GM21367 (cell line): ENCODE data around the gene SDK1.

Experiments
- ATAC-seq: cut with Tn5 transposase; IDR thresholded peaks from one replicate; pipeline ENCODE4 v1.9.1; 2021; ENCODE audit not compliant: unreplicated experiment

Gene SDK1

GRCh38 chr7:3327655-3328054 is 26.6 kb downstream of the SDK1 start:
- ATAC-seq = no peak

DNA sequence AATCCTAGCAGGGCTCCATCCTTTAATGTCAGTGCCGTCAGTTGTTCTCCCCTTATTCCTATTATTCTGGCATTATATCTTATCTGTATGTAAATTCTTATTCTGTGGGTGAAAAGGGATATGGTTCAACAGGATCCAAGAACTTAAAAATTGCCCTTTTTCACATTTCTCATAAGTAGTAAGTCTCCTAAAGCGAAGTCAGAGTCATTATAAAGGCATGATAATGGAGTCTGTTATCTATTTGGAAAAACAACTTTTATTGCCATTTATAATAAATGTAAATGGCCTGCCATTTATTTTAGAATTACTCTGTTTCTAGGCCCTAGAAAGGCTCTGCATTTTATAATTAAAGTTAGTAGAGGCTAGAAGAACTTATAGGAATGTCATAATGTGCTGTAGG is 31.3 kb downstream of the SDK1 start:
- no peak for ATAC-seq

- ATAC-seq = no peak
Measured at GRCh38 chr7:3333861-3334260, 32.8 kb downstream of the SDK1 start.

DNA sequence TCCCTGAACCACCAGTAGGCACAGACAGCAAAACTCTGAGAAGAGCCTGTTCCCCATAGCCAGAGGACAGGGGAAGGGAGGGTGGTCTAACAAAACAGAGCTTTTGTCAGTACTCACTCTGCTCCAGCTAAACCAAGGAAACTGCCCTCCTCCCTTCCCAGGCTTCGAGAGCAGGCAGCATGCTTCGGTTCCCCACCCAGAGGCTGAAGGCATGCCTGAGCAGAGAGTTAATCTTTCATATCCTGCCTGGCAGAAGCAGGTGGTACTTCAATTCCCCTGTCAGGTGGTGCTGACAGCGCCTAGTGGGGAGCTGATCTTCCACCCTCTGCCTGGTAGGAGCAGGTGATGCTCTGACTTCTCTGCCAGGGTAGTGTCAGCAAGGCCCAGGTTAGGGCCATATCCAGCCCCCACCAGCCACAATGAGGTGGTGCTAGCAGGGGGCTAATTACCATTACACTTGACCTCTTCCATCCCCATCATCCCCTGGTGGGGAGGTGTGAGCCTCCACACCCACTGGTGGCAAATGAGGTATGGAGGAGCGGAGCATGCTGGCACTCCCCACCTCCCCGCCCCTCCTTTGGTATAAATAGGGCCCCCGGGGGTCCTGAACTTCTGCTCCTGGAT is 35.1 kb downstream of the SDK1 start:
- no peak for ATAC-seq

GRCh38 chr7:3338161-3338560 is 37.1 kb downstream of the SDK1 start:
- ATAC-seq = no peak

- ATAC-seq = no peak
Measured at GRCh38 chr7:3345699-3346481, 44.8 kb downstream of the SDK1 start.

GRCh38 chr7:3349126-3349525 is 48.1 kb downstream of the SDK1 start:
- no peak for ATAC-seq

GRCh38 chr7:3356173-3356572 is 55.1 kb downstream of the SDK1 start:
- ATAC-seq = no peak

GRCh38 chr7:3358991-3359390 is 57.9 kb downstream of the SDK1 start:
- no peak for ATAC-seq

DNA sequence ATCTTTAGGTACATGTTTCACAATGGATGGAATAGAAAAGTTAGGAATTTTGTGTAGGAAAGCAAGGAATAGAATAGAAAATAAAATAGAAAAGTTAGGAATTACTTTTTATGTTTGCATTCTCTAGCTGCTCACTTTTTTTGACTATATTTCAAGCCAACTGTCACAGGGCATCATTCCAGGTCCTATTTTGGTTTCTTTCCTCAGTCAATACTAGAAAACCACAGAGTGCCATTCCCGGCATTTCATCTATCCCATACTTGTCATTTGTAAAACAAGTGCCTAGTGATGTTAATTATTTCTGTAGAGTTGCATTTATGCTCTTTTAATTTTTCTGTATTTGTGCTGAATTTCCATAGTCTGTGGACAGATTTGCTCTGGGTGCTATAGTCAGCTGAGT is 66.2 kb downstream of the SDK1 start:
- ATAC-seq = no peak

- ATAC-seq = no peak
Measured at GRCh38 chr7:3370068-3370830, 69.2 kb downstream of the SDK1 start.

- ATAC-seq = no peak
Measured at GRCh38 chr7:3370921-3371320, 69.9 kb downstream of the SDK1 start.

DNA sequence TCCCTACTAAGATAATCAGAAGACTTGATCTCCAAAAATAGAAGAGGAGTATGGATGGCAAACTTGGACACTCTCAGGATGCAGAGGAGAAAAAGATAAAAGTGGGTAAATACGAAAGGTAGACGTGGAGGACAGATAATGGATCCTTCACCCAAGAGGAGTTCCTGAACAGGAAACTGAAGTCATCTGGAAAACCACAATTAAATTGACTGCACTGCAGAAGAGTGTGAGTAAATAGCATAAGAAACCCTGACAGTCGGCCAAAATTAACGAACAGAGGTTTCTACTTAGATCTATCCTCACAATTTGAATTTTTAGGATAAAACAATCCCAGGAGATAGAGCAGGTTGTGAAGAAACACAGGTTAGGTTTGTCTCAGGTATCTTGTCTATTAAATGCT is 70.5 kb downstream of the SDK1 start:
- ATAC-seq = no peak

DNA sequence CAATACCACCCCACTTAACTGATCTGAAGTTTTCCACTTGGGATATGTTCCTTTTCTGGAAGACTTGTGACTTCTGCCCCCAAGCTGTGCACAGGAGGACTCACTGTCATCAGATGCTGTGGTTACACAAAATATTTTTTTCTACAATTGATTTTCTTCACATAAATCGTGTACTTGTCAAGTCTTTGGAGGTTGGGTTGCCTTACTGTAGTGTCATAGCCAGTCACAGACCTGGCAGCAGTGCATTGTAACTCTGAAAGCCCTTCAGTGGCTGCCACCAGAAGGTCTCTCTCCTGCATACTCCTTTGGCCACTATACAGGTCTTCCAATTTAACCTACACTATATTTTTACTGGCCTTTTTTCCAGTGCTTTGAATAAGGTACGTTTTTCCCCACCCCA is 73.2 kb downstream of the SDK1 start:
- ATAC-seq = no peak

DNA sequence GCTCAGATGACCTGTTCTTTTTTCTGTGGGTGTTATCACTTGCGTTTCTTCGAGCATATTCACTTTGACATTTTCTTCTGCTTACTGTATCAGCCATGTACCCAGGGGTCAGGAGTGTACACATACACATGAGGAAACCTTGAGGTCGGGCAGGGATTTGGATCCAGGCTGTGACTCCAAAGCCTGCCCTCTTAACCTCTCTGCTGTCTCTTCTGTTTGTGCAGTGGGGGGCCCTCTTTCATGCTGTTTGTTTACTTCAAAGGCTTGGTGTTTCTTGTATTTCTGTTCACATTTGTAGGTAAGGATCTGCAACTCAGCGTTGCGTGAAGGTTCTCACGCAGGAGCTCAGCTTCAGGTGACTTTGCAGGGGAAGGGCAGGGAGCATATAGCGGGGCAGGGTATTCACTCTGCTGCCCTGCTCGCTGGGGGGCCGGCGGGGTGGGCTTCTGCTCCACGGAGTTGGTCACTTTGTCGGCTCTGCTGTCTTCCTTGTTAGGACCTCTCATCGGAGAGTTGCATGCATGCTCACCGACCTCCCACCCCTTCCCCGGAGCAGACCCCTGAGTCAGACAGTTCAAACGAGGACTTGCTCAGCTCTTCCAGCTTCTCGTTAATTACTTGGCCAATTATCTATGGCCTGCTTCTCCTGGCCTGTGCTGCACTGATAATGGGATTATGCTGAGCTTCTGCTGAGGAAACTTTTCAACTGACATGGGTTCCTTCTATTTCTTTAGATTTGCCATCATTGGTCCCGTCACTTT is 77.5 kb downstream of the SDK1 start:
- ATAC-seq = no peak

DNA sequence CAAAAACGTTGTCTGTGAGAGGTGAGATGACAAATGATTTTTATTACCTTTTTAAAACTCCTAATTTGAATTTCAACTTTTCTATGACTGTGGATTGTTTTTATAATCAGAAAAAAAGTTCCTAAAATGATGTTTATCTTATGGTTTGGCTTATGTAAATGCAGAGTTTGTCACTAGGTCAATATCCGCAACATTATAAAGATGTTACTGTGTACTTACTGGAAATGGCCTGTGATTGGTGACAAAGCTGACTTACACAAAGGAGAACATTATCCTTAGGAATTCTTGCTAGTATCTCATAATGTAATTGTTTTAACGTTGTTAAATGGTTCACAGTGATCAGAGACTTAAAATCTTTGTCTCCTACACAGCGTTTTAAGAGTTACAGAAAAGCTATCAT is 79.0 kb downstream of the SDK1 start:
- ATAC-seq = no peak

- ATAC-seq = no peak
Measured at GRCh38 chr7:3380886-3381685, 80.0 kb downstream of the SDK1 start.

GRCh38 chr7:3386423-3387190 is 85.6 kb downstream of the SDK1 start:
- ATAC-seq = no peak

DNA sequence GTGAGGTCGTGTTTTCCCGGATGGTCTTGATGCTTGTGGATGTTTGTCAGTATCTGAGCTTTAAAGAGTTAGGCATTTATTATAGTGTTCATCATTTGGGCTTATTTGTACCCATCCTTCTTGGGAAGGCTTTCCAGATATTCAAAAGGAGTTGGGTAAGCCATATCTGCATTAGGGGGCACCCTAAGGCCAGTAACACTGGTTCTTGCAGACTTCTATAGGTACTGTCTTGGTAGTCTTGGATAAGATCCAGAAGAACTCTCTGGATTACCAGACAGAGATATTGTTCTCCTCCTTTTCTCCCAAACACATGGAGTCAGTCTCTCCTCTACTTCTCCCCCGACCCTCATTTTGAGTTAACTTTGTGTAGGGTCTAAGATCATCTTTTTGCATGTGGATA is 92.8 kb downstream of the SDK1 start:
- ATAC-seq = no peak

DNA sequence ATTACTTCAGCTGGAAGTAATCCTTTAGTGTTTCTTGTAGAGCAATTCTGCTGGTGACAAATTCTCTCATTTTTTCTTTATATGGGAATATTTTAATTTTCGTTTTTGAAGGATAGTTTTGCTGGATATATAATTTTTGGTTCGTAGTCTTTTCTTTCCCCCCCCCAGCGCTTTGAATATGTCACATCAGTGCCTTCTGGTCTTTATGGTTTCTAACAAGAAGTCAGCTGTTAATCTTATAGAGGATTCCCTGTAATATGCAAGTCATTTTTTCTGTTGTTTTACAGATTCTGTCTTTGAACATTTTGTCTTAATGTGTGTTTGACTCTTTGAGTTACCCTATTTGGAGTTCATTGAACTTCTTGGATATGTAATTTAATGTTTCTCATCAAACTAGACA is 96.3 kb downstream of the SDK1 start:
- no peak for ATAC-seq
